Calu3 (cell line): ENCODE results near the gene VSTM2B. TPM values are rescaled to one million over a fixed set of nuclear protein-coding genes. Genes with fewer than 3 reads are reported as not detected.

Source experiments
- BruUV-seq: library from RNA; stranded (reverse); fragments of 400-500 nt; replicated peaks from 2 replicates; lab custom pipeline; 2021; lab: Mats Ljungman, UMichigan
- CTCF ChIA-PET: fragments of 300-600 bp; sonication (Branson Sonifier 250); formaldehyde crosslinking; loops from one replicate; lab custom pipeline; 2022; ENCODE audit warnings: antibody characterized with exemption; lab: Charles Lee
- DNase-seq: peaks from one replicate; pipeline ENCODE4 v3.0.0; 2022
- H3K27ac Mint-ChIP-seq: one replicate; pipeline ENCODE4 v1.8.0; 2022; ENCODE audit warnings: mixed read lengths; ENCODE audit not compliant: unreplicated experiment
- H3K27me3 Mint-ChIP-seq: one replicate; pipeline ENCODE4 v1.8.0; 2022; ENCODE audit warnings: mixed read lengths; ENCODE audit not compliant: unreplicated experiment
- H3K36me3 Mint-ChIP-seq: one replicate; pipeline ENCODE4 v1.8.0; 2022; ENCODE audit warnings: mild to moderate bottlenecking, moderate library complexity, mixed read lengths; ENCODE audit not compliant: insufficient read depth, unreplicated experiment
- H3K4me1 Mint-ChIP-seq: one replicate; pipeline ENCODE4 v1.8.0; 2022; ENCODE audit warnings: mild to moderate bottlenecking, low read depth, mixed read lengths; ENCODE audit not compliant: unreplicated experiment
- H3K4me3 Mint-ChIP-seq: one replicate; pipeline ENCODE4 v1.8.0; 2022; ENCODE audit warnings: mild to moderate bottlenecking, low read depth, moderate library complexity, mixed read lengths; ENCODE audit not compliant: unreplicated experiment
- H3K9me3 Mint-ChIP-seq: one replicate; pipeline ENCODE4 v1.8.0; 2022; ENCODE audit warnings: low read depth, mixed read lengths; ENCODE audit not compliant: unreplicated experiment
- CTCF ChIP-seq: fragments of 200-600 bp; IDR thresholded peaks from one replicate; pipeline ENCODE4 v1.8.0; 2022; ENCODE audit warnings: antibody characterized with exemption; ENCODE audit not compliant: unreplicated experiment
- intact Hi-C: fragments of 100-400 bp; cut with micrococcal nuclease; formaldehyde crosslinking; loops from one replicate; pipeline ENCODE4 v1.10.0; 2022; ENCODE audit not compliant: unreplicated experiment
- total RNA-seq: library from RNA; stranded (reverse); gene quantifications from 2 replicates; pipeline ENCODE4 v1.2.3, GENCODE V29; 2022

VSTM2B gene
- total RNA-seq, 1 experiment from 2014 or later, result not detected

GRCh38 chr19:29590278-29590677 lies 64.5 kb downstream of the VSTM2B start:
- H3K4me3 Mint-ChIP-seq, result no peak overlapping the region
- H3K36me3 Mint-ChIP-seq, result no peaks in the 10 kb centered on the region
- H3K27me3 Mint-ChIP-seq, result peaks cover 88% of the 10 kb centered on the region
- CTCF ChIA-PET, result no interaction called here
- no peaks in the 10 kb centered on the region for H3K9me3 Mint-ChIP-seq
- BruUV-seq, result no TSS peak
- no peak for DNase-seq
- no peak overlapping the region for H3K27ac Mint-ChIP-seq
- TF ChIP-seq CTCF, result no peak
- no peaks in the 10 kb centered on the region for H3K4me1 Mint-ChIP-seq
- intact Hi-C loops, result no loop called here

- CTCF ChIA-PET, result no interaction called here
- intact Hi-C loops, result no loop called here
- no peak for TF ChIP-seq CTCF
- peaks cover 78% of the 10 kb centered on the region for H3K27me3 Mint-ChIP-seq
- no peak overlapping the region for H3K27ac Mint-ChIP-seq
- DNase-seq, result no peak
- H3K9me3 Mint-ChIP-seq, result no peaks in the 10 kb centered on the region
- BruUV-seq, result no TSS peak
- H3K4me3 Mint-ChIP-seq, result no peak overlapping the region
- no peaks in the 10 kb centered on the region for H3K36me3 Mint-ChIP-seq
- H3K4me1 Mint-ChIP-seq, result no peaks in the 10 kb centered on the region
These were observed 65.9 kb downstream of the VSTM2B start for GRCh38 chr19:29591670-29592069.

GRCh38 chr19:29593869-29594268 lies 68.1 kb downstream of the VSTM2B start:
- Mint-ChIP-seq H3K27me3 (peaks cover 88% of the 10 kb centered on the region), H3K4me3 (no peak overlapping the region), H3K27ac (no peak overlapping the region), H3K4me1 (no peaks in the 10 kb centered on the region), H3K9me3 (no peaks in the 10 kb centered on the region), H3K36me3 (no peaks in the 10 kb centered on the region)
- intact Hi-C loops, result no loop called here
- BruUV-seq, result no TSS peak
- no peak for DNase-seq
- TF ChIP-seq CTCF, result no peak
- CTCF ChIA-PET, result no interaction called here

- CTCF ChIA-PET, result interaction anchor here (0.7 to 1.3 kb wide), 2 partner anchors 128 to 734 kb away, joined by 5 to 7 read pairs; no protein-coding TSS in a partner anchor
- no peak for DNase-seq
- peaks cover 70% of the 10 kb centered on the region for H3K27me3 Mint-ChIP-seq
- no peak overlapping the region for H3K4me3 Mint-ChIP-seq
- no peak overlapping the region for H3K27ac Mint-ChIP-seq
- H3K9me3 Mint-ChIP-seq, result no peaks in the 10 kb centered on the region
- no peaks in the 10 kb centered on the region for H3K4me1 Mint-ChIP-seq
- no peaks in the 10 kb centered on the region for H3K36me3 Mint-ChIP-seq
- TF ChIP-seq CTCF, result no peak
- no TSS peak for BruUV-seq
- intact Hi-C loops, result loop anchor here (5.0 kb wide), 1 partner anchor 129 kb away; no protein-coding TSS in a partner anchor
These were observed 70.4 kb downstream of the VSTM2B start for GRCh38 chr19:29596080-29596727.
